ENCODE data around the gene GBX2.

DNA sequence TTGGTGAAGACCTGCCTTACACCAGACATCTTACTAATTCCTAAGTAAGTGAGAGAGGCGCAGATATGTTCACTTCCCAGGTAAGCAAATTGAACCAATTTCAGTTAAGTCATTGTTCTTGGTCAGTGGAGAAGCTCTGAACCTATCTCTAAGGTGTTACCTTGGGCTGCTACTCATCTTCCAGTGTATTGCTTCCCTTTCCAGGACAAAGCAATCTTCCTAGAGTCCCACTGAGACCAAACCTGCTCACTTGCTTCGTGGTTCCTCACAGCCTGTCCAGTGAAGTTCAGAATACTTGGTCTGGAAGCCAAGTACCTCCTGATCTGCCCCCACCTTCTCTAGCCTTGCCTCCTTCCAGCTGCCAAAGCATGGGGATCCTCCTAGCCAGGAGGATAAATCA, 22.5 kb upstream of the GBX2 start:
- TF ChIP-seq TARDBP (IDR thresholded peaks at IDR 0.05) (no peak), FOXM1 (IDR thresholded peaks at IDR 0.05; ENCODE audit: borderline replicate concordance) (no peak), FOXA1 (IDR thresholded peaks at IDR 0.05) (no peak), PKNOX1 (IDR thresholded peaks at IDR 0.05) (no peak), BHLHE40 (IDR thresholded peaks at IDR 0.05; ENCODE audit: borderline replicate concordance) (no peak), NFRKB (IDR thresholded peaks at IDR 0.05) (no peak), SUZ12 (IDR thresholded peaks at IDR 0.05) (no peak), SP1 (IDR thresholded peaks at IDR 0.05) (no peak), ZNF384 (IDR thresholded peaks at IDR 0.05) (no peak), ELF4 (IDR thresholded peaks at IDR 0.05) (no peak), HDGF (IDR thresholded peaks at IDR 0.05; ENCODE audit: borderline replicate concordance) (no peak), L3MBTL2 (conservative IDR thresholded peaks at IDR 0.05) (no peak), LEF1 (IDR thresholded peaks at IDR 0.05; ENCODE audit: borderline replicate concordance) (no peak), ARNT (IDR thresholded peaks at IDR 0.05) (no peak)

Measured in HEK293T (cell line).